Lower leg skin (tissue), 3 donors: ENCODE measurements around the gene CDH13.

Experiments
- CTCF ChIP-seq, 3 donors: fragments of 450-650 bp; IDR thresholded peaks; one replicate each; pipeline ENCODE4 v1.5.1; 2016; ENCODE audit warnings: antibody characterized with exemption in 3 of 3, mild to moderate bottlenecking in 3 of 3, moderate library complexity in 2 of 3
- POLR2A ChIP-seq, 2 donors: fragments of 450-650 bp; IDR thresholded peaks; one replicate each; pipeline ENCODE4 v1.6.1; 2016 to 2017; ENCODE audit warnings: antibody characterized with exemption in 2 of 2, mild to moderate bottlenecking in 1 of 2, moderate library complexity in 1 of 2

DNA sequence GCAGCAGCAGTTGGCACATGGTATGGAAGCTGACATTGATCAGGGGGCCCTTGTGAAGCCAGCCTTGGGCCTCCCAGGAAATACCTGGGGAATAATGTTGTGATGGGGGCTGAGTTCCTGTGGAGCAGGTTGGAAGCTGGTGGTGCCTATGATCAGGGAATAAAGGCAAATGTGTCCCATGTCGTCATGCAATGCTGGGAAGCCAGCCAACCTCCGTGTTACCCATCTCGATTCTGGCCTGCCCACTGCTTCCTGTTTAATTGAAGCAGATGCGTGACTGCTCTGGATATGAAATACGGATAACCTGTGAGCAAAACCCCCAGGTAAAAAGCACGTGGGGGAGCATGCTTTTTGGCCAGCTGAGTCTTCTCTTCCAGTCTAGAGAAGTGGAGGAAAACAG is 600.6 kb downstream of the CDH13 start:
- TF ChIP-seq CTCF (IDR thresholded peaks at IDR 0.05) (no peak), POLR2A (IDR thresholded peaks at IDR 0.05) (no peak)
